Myocyte (in vitro differentiated cells): ENCODE data around the gene NUB1. TPM values are rescaled to one million over a fixed set of nuclear protein-coding genes. Genes with fewer than 3 reads are reported as not detected.

Source experiments
- DNase-seq: peaks from one replicate; pipeline ENCODE4 v3.0.0-alpha.2; 2012; ENCODE audit warnings: low read depth
- total RNA-seq: library from RNA; depleted of rRNA; stranded (reverse); fragments of >200 nt; gene quantifications from 2 replicates; pipeline ENCODE4 v1.2.3, GENCODE V29; 2014

The NUB1 gene
- total RNA-seq, 1 donor from 2014 or later, result 60.7 TPM

DNA sequence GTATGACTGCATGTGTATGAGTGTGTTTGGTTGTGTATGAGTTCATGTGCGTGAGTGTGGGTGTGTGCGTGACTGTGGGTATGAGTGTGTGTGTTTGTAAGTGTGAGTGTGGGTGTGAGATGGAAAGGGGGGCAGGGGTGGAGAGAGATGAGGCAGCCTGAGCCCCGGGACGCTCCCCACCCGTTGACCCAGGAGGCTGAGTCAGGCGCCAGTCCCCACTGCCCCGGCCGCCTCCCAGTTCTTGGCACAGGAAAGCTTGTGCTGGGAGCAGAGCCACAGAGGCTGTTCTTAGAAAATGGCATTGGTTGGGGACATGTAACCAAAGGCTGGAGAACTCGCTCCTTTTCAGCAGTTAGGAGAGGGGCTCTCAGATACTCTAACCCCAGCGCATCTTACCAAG is 27.8 kb upstream of the NUB1 start:
- DNase-seq, result peak; percentile 40

DNA sequence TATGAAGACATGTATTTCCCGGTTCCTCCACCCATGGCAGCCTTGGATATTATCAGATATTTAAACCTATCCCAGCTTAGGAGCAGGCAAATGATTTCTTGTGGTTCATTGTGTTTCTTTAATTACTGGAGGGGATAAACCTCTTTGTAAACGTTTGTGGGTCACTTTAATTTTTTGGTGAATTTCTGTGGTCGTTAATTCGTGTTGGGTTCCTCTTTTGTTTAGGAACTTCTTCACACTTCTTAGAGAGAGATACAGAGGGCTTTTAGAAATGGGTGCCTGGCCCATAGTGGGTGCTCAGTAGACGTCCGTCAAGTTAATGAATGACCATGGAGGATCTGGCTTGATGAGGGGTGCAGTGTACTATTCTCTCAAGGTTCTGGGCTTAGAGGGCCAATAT is 27.2 kb upstream of the NUB1 start:
- DNase-seq, result no peak

GRCh38 chr7:151315038-151315655 is 26.5 kb upstream of the NUB1 start:
- peak; percentile 84 for DNase-seq

DNA sequence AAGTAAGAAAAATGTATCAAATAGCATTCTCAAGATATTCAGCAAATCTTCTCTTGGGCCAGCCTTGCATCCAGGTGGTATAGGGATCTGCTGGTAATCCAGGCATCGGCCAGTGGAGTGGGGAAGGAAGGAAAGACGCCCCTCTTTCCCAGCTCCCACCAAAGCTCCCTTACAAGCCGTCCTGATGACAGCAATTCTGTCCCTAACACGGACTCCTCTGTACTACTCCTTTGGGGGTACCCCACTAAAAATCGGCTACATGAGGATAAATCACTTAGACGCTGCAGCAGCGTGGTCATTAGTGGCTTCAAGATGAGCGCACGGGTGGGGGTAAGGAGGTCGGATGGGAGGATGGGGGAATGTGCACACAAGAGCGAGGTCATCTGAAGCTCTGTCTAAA is 24.7 kb upstream of the NUB1 start:
- no peak for DNase-seq

GRCh38 chr7:151317936-151318335 is 23.7 kb upstream of the NUB1 start:
- DNase-seq, result no peak

GRCh38 chr7:151319189-151319588 is 22.4 kb upstream of the NUB1 start:
- no peak for DNase-seq

GRCh38 chr7:151320263-151320845 is 21.3 kb upstream of the NUB1 start:
- DNase-seq, result no peak

DNA sequence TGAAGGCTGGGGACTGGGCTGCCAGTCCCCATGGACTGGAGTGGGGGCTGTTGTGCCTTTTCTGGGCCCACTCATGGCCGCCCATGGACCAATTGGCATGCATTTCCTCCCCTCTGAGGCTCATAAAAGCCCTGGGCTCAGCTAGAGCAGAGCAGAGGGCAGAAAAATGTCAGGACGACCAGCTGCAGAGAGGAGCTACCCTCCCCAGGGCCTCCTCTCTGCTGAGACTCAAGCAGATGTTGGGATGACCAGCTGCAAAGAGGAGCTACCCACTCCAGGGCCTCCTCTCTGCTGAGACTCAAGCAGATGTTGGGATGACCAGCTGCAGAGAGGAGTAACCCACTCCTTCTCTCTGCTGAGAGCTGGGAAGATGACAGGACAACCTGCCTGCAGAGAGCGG is 20.3 kb upstream of the NUB1 start:
- DNase-seq, result no peak

DNA sequence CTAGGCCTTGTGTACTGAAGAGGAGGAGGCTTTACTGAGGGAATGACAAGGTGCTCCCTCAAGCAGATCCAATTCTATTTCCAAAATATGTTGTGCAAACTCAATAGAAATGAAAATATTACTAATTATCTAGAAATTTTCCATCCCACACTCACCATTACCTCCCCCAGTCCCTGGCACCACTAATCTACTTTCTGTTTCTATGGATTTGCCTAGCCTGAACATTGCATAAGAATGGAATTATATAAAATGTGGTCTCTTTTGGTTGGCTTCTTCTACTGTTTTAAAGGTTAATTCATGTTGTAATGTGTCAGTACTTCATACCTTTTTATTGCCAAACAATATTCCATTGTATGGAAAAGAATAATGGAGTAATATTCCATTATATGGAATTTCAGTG is 18.7 kb upstream of the NUB1 start:
- DNase-seq, result no peak

GRCh38 chr7:151327022-151327421 is 14.6 kb upstream of the NUB1 start:
- DNase-seq, result no peak

- peak; percentile 21 for DNase-seq
These were observed 14.0 kb upstream of the NUB1 start for GRCh38 chr7:151327659-151328058.

- DNase-seq, result no peak
These were observed 11.4 kb upstream of the NUB1 start for GRCh38 chr7:151330181-151330580.

- no peak for DNase-seq
These were observed 11.0 kb upstream of the NUB1 start for GRCh38 chr7:151330661-151331060.

- DNase-seq, result no peak
These were observed 7.0 kb upstream of the NUB1 start for GRCh38 chr7:151334628-151335027.

- DNase-seq, result no peak
These were observed 5.4 kb upstream of the NUB1 start for GRCh38 chr7:151336027-151336708.

DNA sequence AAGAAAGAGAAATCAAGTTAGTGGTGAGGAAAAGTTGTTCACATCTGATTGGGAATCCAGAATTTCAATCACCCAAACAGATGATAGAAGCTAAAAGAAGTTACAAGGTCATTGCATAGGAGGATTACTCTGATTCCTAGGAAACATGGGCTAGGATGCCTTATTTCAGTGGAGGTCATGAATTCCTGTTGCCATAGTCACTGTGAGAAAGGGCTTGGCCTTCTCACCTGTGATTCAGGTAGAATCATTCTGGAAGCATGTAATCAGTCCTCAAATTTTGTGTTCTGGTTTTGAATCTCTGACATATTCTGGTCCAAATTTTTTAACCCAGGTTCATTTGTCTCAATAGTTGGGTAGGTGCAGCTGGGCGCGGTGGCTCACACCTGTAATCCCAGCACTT is 4.3 kb upstream of the NUB1 start:
- no peak for DNase-seq

GRCh38 chr7:151338809-151339208 is 2.8 kb upstream of the NUB1 start:
- no peak for DNase-seq

DNA sequence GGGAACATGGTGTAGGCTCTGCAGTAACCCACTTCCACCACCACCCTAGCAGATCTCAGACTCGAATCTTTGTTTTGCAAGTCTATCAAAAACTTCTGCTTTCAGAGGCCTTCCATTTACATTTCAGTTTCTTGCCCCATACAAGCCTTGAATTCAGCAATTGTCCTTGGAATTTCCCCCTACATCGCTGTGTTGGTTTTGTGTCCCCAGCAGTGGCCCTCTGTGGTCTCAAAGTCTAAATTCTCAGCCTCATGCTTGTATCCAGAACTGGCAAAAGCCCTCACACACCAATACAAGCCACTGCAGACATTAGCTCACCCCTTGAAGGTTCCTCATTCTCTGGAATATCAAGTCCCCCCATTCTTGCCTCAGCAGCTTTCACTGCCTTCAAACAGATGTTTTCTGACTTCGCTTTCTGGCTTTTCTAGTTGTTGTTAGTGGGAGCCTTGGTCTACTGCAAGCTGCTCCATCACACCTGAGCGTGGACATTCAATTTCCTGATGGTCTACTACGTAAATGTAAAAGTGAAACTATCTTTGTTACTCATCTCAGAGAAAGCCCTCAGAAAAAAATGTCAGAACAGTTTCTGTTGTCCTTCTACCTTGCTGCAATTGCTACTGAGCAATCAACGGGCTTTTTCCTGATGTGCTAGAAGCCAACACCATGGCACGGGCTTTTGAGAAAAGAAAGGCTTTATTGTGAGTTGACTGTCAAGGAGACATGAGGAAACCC is 1.8 kb upstream of the NUB1 start:
- DNase-seq, result no peak

GRCh38 chr7:151340794-151341356 is 737 bp upstream of the NUB1 start:
- DNase-seq, result peak; percentile 3

- no peak for DNase-seq
These were observed 562 bp downstream of the NUB1 start for GRCh38 chr7:151342102-151342646.

DNA sequence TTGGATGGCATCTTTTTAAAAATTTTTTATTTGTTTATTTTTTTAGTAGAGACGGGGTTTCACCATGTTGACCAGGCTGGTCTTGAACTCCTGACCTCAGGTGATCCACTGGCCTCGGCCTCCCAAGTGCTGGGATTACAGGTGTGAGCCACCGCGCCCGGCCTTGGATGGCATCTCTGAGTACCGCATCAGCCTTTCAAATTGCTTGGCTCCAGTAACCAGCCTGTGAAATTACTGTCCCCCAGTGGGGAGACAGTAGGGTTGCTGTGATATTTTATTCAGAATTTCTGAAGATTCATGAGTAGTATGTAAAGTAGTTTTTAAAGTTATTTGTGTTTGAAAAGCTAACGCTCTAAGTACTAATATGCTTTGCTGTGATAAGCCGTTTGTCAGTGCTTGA is 1.2 kb downstream of the NUB1 start:
- no peak for DNase-seq

DNA sequence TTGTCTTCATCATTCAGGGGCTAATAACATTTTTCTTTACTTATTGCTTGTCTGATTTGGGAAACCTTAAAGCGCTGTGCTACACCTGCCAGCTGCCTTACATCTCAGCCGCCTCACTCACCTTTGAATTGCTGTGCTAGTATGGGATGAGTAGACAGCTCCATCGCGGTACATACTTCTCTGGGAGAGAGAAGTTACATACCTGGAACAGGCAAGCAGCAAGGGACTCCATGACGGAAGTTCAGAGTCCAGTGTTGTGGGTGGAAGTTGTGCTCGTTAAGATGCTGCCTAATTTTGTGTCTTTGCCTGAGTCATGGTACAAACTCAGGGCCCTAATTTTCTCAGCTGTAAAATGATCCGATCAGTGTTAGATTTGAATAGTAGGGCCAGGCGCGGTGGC is 1.9 kb downstream of the NUB1 start:
- DNase-seq, result no peak
